Measurements from ENCODE around the gene TLN1.

Gene TLN1

DNA sequence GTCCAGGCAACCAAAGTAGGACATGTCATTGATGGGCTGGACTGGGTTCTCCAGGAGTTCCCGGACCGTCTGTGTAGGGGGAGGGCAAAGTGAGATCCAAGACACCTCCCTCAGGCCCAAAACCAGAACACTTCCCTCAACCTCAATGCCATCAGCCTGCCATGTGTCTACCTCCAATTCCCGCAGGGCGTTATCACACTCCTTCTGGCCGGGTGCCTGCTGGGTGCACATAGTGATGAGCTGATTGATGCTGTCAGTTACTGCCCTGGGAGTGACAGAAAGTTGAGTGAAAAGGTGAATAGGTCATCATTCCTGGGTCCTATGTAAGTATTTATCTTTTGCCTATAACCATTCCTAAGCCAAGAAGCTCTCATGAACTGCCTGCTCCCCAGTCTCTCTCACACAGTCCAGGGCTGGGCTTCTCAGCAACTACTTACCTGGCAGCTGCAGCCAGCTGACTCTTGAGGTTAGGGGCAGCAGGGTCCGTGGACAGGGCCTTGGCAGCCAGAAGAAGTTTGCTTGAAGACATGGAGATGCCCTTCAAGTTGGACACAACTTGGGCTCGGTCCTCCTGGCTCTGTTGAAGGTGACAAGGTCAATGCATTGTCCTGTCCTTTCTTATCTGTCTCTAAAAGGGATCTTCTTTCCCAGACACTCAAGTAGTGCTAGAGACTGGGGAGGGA is 21.0 kb downstream of the TLN1 start:
- no peak for DNase-seq

DNA sequence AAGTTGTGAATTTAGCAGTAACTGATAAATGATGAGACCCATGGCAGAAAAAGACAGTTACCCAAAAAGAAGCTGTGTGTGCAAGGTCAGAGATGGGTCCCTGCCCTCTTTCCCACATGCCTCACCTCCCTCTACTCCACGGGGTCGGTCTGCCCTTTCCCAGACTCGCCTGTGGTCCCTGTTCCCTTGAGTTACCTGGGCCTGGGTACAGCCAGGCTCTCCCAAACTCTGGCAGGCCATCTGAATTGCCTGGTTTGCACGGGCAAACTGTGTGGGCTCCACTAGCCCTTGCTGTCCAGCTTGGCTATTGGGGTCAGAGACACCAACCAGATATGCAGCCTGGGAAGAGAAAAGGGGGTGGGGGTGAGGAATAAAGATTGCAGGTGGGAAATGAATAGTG is 23.8 kb downstream of the TLN1 start:
- no peak for DNase-seq

GRCh38 chr9:35706951-35707350 is 25.0 kb downstream of the TLN1 start:
- DNase-seq = no peak

DNA sequence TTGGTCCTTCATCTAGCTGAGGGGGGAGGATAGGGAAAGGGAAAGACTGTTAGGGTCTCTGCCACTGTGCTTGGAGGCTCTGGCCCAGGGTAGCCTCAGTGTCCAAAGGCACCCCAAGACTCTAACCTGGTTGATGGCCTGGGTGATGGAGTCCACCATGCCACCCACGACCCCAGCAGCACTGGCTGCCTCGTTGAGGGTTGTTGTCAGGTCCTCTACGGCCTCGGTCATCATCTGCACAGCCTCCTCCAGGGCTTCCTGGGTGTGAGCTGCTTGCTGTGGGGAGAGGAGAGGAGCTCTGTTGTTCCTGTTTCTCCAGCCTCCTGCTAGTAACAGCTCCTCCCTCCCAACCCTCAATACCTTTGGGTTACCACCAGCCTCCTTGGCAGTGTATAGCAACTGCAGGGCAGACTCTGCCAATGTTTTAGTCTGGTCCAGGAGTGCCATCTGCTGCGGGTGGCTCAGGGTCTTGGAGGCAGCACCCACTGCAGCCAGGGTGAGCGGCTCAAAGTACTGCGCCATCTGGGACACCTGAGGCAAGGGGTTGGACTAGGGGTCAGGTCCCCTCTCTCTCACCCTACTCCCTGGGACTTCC is 26.1 kb downstream of the TLN1 start:
- DNase-seq = no peak

GRCh38 chr9:35705372-35705771 is 26.6 kb downstream of the TLN1 start:
- no peak for DNase-seq

- no peak for DNase-seq
Observed at GRCh38 chr9:35703906-35704672, 27.9 kb downstream of the TLN1 start.

GRCh38 chr9:35702696-35703095 is 29.3 kb downstream of the TLN1 start:
- no peak for DNase-seq

- no peak for DNase-seq
Observed at GRCh38 chr9:35700942-35701341, 31.1 kb downstream of the TLN1 start.

- no peak for DNase-seq
Observed at GRCh38 chr9:35700031-35700430, 32.0 kb downstream of the TLN1 start.

DNA sequence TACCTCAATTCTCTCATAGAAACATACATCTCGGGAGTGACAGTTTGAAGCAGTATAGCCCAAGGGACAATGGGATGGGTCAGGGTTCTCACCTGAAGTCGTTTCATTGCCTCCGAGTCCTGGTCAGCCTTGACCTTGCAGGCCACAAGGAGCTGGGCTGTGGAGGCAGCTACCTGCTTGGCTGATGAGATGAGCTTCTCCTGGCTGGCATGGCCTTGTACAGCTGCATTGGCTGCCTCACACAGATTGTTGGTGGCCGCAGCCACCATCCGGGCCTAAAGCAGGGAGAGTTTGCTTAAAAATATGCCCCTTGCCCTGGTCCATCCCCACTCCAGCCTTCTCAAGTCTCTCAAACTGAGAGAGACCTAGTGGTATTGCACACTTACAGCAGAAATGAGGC is 33.8 kb downstream of the TLN1 start:
- no peak for DNase-seq

GRCh38 chr9:35697486-35697885 is 34.5 kb downstream of the TLN1 start:
- no peak for DNase-seq

- peak; percentile 25 for DNase-seq
Observed at GRCh38 chr9:35696520-35697215, 35.3 kb downstream of the TLN1 start.

- DNase-seq = no peak
Observed at GRCh38 chr9:35695943-35696401, 36.0 kb downstream of the TLN1 start.

- DNase-seq = no peak
Observed at GRCh38 chr9:35691757-35692301, 40.2 kb downstream of the TLN1 start.

GRCh38 chr9:35691334-35691650 is 40.7 kb downstream of the TLN1 start:
- no peak for DNase-seq

DNA sequence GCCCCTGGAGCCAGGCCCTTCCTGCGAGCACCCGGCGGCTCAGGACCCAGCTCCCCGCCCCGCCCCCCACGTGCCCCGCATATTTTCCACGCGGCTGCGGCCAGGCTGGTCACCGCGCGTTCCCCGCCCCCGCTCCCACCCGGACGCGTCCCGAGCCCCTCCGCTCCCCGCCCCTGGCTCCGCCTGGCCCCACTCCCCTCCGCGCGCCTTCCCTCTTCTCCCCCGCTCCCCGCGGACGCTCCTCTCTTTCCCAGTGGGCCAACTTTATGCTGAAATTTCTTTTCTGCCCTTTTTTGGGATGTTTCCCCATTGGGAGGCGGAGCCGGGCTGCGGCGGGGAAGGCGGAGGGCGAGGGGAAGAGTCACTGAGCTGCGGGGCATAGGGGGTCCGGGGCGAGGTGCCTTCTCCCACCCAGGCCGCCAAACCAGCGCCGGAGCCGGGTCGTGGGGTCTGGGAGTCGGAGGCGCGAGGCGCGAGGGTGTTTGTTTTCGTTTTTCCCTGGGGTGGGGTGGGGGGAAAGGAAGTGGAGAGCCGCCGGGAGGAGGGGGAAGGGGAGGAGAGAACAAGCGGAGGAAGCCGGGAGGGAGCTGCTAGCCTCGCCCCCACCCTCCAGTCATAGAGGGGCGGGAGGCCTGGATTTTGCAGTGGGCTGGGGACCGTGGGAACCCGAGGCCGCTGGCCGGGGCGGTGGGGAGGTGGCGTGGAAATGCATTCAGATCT is 41.2 kb downstream of the TLN1 start:
- DNase-seq = peak; percentile 71

- DNase-seq = peak; percentile 72
Observed at GRCh38 chr9:35690294-35690613, 41.7 kb downstream of the TLN1 start.

GRCh38 chr9:35689542-35690293 is 42.3 kb downstream of the TLN1 start, which contains the start of gene TPM2:
TSS of gene TPM2 (minus strand) at chr9:35689925. CDS start at chr9:35689817, 108 bp downstream.
- DNase-seq = peak; percentile 75

GRCh38 chr9:35688558-35689541 is 43.1 kb downstream of the TLN1 start:
- DNase-seq = no peak

DNA sequence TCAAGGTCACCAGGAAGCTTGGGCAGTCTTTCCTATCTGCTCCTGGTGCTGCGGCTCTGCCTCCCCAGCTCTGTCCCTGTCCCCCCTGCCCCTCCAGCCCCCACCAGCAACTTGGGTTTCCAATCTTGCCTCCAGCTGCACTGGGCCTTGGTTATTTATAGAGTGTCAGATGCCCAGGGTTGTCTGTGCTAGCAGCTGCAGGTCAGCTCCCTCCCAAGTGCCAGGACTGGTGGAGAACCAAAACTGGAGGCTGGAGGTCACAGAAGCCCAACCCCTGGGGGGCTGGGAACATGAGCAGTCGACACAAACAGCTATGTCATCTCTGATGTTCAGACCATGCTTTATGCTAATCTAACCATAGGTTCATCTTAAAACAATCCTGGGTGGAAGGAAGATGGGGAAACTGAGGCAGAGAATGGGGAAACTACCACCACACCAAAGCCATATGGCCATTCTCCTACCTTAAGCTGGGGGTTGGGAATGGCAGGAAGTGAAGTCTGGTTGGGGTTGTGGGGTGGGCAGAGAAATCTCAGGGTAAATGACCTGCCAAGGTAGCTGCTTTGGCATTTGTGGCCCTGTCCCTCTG is 43.9 kb downstream of the TLN1 start:
- no peak for DNase-seq

All from right kidney (tissue), 1 donor.